ENCODE results near the gene NEK8.
"Not testable (repeated sequence)": the region's sequence is repeated elsewhere in the genome, so short reads cannot be mapped to it uniquely, and the experiment has no call there.

NEK8 gene

DNA sequence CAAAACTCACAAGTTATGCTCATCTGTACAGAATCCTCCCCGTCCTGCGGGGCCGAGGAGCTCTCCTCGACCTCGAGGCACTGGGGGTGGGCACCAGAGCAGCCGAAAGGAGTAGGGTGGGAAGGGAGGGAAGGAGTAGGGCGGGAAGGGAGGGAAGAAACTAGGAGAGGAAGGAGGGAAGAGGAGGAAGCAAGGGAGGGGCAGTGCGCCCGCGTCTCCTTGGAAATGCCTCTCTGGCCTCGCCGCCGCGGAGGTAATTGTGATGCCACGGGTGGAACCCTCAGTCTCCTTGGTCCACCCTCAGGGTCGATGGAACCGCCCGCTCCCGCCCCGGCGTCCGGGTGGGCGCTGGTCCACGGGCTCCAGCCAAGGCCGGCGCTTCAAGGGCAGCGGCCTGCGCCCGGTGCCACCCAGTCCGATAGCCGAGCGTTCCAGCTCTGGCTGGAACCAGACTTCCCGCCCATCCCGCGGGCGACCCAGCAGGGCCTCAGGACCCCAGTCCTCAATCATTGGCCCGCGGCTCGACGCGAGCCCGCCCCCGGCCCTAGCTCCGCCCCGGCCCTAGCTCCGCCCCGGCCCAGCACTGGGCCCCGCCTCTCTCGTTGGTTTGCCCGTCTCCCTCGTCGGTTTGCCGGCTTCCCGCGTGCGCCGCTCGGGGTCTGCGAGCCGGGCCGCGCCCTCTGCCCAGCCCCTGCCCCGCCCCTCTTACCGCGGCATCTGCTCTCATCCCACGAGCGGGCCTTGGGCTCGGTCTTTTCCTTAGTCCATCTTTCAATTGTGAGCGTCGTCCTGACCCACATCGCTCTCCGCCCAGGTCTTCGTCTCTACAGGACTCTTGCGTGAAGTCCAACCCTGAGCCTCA is 17.5 kb upstream of the NEK8 start:
- DNase-seq, result peak; percentile 89

DNA sequence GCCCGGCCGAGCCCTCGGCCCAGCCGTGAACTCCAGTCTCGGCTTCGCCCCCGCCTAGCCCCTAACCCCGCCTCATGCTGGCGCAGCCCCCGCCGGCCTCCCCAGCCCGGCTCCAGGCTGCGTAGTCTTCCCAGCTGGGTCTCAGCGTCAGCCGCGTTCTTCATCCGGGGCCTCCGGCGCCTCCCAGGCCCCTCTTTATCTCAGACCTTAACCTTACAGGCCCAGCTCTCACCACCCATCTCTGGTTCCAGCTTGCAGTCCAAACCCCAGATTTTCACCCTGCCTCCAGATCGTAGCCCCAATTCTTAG is 16.9 kb upstream of the NEK8 start, which contains the start of gene PROCA1:
PROCA1 (minus strand) TSS at position 166 of the 309 bp plus-strand sequence. CDS start 228 bp downstream, outside the sequence.
- no peak for DNase-seq

DNA sequence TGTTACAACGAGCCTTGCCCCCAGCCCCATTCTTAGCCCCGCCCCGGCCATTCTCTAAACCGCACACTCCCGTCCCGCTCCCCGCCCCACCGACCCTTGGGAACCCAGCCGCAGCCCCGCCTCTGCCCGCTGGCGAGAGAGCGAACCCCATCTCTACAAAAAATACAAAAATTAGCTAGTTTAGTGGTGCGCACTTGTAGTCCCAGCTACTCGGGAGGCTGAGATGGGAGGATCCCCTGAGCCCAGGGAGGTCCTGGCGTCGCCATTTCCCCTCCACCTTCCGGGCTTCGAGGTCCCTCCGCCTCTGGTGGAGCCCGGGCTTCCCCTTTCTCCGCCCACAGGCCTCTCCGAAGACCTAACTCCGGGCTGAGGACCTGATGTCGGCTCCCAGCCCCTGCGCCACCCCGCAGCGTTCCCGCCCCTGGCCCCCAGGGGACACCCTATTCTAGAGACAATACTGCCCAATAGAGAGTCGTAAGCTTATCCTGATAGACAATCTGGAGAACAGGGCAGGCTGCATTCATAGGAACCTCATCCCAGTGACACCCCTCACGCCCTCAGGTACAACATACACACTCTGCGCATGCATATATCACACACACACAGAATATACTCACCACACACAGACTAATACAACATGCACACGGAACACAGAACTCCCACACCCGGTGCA is 16.4 kb upstream of the NEK8 start:
- DNase-seq, result peak; percentile 28

DNA sequence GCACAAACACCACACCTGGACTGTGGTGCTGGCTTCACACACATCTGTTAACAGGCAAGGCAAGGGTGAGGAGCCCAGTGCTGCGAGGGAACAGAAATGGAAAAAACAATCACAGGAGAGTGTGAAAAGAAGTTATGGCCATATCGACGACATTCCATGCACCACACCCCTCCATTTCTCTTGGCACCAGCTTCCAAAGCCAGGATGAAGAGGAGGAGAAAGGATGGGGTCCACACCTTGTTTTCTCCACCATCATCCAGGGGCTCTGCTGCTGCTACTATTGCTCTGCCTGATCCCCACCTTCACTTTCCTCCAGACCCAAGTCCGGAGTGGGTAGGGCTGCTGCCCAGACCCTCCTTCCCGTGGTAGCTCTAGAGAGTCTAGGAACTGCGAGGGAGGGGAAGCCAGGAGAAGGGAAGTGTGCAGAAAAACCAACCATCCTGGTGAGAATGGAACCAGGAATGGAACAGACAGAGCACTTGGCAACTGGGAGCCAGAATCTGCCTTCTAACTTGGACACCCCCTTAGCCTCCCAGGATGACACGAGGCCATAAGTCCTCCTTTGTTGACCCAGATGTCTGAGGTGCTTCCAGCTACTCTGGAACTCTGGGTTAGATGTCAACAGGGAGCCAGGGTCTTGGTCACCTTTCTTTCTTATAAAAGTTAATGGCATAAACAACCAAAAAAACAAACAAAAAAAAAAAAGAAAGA is 15.7 kb upstream of the NEK8 start:
- no peak for DNase-seq

DNA sequence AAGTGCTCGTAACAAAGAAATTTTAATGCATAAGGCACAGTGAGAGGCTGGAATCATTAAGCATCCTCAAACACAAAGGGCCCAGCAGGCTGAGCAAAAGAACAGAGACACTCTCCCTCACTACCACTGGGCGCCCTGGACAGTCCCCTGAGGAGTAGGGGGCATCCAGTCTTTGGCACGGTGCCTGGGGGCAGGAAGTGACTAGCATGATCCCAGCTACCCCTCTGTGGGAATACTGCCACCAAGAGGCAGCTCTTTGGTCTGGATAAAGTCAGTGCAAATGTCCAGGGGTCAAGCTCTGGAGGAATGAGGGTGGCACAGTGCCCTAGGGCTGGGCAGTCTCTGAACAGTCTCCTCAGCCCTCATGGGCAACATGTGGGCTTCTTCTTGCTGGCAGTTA is 14.3 kb upstream of the NEK8 start:
- no peak for DNase-seq

DNA sequence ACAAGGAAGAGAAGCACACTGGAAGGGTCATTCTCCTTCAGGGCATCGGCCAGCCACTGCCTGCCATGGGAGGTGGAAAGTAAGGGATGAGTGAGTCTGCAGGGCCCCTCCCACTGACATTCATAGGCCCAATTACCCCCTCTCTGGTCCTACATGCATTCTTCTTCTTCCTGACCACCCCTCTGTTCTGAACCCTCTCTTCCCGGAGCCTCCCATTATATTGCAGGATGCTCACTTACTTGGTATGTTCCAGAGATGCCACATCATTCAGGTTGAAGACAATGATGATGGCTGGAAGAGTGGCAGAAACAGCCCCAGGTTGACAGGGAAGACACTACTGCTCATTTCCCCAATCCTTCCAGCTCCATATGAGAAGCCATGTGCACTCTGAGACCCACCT is 13.4 kb upstream of the NEK8 start:
- DNase-seq, result no peak

DNA sequence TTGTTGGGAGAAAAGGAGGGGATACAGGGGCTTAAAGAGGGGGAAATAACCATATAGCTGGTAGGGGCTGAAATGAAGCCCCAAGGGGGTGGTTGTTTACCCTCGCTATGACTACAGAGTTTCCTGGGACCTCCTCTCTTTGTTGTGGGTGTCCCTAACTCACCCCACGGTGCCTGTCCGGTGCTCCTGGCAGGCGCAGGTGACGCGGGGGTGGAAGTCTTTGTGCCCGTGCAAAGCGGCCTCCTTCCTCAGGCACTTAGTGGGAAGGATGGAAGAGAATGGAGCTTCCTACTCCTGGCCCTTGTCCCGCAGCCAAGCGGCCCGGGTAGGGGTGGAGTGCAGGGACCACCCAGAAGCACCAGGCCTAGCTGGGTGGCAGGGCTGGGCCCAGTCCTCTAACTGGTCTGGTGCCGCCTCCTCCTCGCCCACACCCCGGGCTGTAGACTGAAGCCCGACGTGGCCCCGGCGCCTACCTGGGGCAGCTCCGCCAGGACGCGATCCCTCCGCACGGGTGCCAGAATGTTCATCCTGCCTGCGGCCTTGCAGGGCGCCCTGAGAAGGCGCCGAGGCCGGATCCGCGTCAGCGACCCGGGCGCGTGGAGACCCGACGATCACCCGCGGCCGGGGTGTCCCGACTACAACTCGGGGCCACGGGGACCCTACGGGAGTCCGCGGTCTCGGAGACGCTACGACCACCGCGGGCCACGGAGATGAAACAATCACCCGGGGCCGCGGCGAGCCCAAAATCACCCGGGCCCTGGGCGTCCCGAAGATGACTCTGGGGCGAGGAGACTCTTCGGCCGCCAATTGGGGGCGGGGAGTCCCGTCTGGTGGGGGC is 11.6 kb upstream of the NEK8 start:
- peak; percentile 37 for DNase-seq

DNA sequence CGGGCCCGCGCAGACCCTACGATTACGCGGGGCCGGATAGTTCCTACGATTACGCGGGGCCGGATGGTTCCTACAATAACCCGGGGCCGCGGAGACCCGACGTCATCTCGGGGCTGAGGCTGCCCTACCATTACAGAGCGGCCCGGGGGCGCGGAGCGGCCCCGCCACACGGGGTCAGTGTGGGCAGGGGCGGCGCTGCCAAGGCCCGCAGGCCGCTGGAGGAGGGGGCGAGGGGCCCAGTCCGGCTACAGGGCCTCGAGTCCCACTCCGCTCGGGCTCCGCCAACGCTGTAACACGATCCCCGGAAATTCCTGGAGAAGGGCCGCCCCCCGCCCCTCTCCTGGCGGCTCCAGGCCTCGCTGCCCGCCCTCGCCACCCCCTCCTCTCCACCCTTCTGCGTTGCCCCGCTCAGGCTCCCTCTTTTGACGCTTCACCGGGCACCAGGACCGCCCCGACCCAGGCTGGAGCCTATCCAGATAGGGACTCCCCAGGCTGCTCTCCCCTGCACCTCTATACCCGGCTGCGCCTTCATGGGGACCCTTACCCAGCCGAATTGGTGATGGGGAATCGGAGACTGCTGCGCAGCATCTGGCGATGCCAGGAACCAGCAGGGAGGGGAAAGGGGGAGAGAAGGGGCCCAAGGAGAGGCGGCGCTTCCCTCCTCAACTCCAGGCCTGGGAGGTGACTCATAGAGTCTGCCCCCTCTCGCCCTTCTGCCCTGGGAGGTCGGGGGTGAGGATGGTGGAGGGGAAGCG is 10.8 kb upstream of the NEK8 start, which contains the start of gene RAB34:
RAB34 (minus strand) TSS at position 291 of the 755 bp plus-strand sequence. CDS start 602 bp downstream, outside the sequence.
- peak; percentile 91 for DNase-seq

DNA sequence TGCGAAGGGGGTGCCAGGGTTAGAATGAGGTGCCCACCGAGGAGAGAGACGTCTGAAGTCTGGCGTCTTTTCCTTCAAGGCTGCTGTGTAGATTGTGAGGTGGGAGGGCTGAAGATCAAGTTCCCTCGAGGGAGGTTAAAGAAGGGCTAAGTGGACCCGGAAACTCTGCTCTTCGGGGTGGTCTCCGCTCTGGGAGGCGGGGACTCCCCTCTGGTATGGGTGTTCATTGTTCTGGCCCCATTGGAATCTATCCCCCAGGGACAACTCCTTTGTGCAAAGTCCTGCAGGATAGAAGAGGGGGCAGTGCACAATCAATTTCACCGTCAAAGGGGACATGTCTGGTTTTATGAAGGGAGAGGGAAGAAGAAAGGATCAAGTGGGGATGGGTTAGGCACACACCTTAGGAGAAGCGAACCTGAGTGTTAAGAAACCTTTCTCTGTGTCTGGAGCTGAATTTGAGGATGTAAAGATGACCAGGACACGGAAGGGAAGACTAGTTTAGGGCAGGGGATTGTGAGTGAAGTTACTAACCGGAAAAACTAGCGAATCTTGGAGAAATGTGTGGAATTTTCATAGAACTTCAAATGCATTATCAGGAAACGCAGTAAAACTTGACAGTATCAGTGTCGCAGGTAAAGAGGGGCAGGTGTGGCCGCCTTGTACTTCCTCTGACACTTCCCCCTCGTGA is 10.1 kb upstream of the NEK8 start:
- DNase-seq, result peak; percentile 69

DNA sequence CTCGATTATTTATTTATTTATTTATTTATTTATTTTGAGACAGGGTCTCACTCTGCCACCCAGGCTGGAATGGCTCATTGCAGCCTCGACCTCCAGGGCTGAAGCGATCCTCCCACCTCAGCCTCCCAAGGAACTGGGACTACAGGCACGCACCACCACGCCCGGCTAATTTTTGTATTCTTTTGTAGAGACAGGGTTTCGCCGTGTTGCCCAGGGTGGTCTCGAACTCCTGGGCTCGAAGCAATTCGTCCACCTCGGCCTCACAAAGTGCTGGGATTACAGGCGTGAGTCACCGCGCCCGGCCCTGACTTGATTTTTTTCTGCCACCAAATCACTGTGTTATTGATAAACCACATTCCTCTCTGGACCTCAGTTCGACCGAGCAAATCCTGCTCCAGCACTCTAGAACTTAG is 9.6 kb upstream of the NEK8 start:
- DNase-seq, result no peak

DNA sequence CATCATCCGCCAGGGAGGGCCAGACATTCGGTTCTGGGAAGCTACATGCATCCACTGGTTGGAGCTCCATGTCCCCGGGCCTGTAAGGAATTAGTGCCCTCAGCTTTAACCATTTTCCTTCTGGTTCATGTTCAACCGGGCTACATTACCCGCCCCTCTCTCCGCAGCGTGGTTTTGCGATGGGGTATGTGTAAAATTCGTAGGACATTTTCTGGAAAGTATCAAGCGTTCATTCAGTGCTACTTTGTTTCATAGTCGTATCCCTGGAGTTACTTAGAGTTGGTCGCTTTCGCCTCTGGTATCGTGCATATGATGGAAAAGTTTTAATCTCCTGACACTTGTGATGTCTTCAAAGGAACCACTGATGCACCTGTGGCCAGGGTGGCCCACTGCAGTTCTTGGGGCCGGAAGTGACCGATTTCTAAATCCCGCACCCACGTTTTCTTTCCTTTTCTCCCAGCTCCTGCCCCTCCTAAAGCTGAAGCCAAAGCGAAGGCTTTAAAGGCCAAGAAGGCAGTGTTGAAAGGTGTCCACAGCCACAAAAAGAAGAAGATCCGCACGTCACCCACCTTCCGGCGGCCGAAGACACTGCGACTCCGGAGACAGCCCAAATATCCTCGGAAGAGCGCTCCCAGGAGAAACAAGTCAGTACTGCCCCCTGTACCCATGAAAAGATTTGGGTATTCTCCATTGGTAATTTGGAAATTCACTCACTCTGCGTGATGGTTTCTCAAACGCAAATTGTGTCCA is 8.2 kb upstream of the NEK8 start:
- DNase-seq, result no peak

DNA sequence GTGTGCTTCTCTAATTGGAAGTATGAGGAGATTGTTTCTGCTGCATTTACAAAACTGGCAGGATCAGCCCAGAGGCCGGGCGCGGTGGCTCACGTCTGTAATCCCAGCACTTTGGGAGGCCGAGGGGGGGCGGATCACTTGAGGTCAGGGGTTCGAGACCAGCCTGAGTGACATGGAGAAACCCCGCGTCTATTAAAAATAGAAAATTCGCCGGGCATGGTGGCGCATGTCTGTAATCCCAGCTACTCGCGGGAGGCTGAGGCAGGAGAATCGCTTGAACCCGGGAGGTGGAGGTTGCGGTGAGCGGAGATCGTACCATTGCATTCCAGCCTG is 7.6 kb upstream of the NEK8 start:
- DNase-seq, result not testable (repeated sequence)

DNA sequence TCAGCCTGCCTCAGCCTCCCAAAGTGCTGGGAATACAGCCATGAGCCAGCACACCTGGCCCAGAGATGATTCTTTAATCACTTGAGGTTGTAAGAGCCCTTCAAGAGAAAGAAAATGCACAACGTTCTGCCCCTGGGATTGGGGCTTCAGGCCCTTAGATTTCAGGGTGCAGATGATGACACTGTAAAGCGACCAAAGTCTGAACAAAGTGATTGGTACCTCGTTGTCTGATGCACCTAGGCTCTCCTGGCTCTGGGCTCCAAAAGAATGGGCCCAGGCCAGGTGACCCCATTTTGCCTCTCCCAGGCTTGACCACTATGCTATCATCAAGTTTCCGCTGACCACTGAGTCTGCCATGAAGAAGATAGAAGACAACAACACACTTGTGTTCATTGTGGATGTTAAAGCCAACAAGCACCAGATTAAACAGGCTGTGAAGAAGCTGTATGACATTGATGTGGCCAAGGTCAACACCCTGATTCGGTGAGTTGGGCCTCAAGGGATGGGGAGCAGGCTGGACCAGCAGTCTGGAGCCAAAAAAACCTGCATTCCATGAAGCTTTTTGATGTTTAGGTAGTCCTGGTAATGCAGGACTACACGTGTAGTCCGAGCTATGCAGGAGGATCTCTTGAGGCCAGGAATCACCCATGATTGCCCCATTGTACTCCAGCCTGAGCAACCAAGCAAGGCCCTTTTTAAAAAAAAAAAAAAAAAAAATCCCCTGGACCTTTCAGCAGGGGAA is 6.0 kb upstream of the NEK8 start:
- no peak for DNase-seq

DNA sequence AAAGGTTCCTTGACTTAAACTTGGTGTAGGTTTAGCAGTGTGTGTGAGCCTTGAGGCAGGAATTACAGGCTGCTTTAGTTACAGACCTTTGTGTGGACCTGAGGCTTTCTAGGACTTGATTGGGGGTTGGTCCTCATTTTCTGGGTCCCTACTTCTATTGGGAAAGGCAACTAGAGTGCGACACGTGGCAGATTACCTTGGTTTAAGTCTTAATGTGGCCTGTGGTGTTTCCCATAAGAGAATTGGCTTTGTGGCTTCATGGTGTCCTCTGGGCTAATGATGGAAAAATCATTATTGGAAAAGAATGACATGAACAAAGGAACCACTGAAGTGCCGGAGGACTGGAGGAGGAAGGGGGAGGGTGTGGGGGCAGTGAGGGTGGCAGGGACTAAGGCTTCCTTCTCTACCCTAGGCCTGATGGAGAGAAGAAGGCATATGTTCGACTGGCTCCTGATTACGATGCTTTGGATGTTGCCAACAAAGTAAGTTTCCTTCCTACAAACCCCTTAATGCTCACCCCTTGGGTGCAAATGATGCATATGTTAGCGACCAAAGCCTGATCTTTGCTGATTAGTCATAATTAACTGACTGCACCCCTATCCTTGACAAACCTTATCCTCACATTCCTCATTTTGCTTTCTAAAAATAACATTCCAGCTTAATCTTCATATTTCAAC is 5.3 kb upstream of the NEK8 start:
- DNase-seq, result no peak

DNA sequence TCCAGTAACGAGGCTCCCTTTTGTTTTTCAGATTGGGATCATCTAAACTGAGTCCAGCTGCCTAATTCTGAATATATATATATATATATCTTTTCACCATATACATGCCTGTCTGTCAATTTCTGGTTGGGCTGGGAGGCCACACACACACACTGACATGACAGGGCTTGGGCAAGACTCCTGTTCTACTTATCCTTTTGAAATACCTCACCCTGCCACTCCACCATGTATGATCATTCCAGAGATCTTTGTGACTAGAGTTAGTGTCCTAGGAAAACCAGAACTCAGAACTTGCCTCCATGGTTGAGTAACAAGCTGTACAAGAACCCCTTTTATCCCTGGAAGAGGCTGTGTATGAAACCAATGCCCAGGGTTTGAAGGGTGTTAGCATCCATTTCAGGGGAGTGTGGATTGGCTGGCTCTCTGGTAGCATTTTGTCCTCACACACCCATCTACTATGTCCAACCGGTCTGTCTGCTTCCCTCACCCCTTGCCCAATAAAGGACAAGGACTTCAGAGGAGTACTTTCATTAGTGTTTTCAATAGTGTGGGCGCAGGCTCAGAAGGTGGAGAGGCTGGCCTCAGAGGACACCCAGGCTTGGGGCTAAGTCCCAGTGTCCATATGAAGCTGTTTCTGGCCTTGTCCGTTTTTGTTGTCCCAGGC is 4.6 kb upstream of the NEK8 start:
- DNase-seq, result not testable (repeated sequence)

DNA sequence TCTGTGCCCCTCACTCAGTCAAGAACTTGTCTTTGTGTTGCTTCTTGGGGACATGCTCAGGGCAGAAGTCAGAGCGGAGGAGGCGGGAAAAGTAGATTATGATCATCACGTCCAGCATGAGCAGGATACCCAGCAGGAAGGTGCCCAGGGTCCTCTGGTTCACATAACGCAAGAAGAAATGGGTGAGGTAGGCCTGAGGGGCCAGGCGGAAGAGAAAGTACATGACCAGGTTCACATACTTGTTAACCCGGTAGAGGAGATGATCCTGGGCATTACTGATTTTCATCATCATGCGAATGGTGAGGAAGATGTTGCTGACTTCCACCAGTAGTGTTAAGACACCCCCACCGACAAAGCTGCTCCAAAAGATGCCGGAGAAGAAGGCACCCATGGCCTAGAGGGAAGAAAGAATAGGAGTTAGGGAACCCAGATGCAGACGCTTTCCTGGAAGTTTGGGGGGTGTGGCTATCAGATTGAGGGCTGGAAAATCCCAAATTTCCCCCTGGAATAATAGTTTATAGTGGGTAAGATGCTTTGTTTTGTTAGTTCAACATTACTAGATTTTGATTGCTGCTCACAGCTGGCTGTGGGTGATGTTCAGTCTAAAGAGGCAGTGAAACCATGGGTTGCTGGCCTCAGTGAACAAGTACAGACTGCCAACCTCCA is 4.0 kb upstream of the NEK8 start:
- DNase-seq, result no peak

DNA sequence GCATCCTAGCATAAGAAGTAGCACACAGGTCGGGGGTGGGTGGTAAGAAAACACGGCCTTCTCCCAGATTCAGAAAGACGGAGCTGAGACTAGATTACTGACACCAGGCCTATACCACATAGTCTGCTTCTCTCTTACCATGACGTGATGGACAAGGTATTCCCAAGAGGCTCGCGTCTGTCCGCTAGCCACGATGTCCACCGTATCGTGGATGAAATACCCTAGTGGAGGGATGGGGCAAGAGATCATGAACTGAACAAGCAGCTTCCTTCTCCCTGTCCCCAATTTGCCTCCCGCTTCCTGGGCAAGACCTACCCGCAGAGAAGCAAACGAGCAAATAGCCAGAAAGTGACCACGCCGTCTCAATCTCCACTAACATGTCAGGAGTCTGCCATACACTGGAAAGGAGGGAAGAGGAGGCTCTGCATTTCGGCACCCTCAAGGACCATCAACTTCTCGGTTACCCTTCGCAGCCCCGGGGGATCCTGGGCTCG is 3.4 kb upstream of the NEK8 start:
- DNase-seq, result peak; percentile 52

DNA sequence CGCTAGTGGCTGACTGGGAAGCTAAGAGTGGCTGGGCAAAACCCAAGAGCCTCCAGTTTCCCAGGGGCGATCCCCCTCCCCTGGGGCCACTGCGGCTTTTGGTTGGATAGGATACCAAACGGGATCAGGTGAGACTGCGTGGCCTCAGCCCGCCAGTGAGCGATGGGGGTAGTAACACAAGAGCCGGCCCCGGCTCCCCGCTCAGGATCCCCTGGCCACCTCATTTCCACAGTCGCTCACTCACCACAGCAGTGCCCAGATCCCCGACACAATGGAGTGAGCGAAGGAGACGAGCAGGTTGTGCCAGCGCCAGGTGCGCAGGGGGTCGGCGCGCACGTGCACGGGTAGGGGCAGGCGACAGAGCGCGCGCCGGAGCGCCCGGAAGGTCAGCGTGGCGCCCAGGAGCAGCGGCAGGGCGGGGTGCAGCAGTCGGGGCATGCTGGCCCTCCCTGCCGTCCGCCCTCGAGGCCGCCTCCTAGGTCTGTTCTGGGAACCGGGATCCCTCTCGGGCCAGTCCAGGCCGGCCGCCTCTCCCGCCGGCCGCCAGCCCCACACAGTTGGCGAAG is 2.8 kb upstream of the NEK8 start:
- peak; percentile 42 for DNase-seq
